GM18517 (cell line): ENCODE results near the gene NLE1.
"Not testable (repeated sequence)": the region's sequence is repeated elsewhere in the genome, so short reads cannot be mapped to it uniquely, and the experiment has no call there.

Experiments used
- ATAC-seq: cut with Tn5 transposase; IDR thresholded peaks from one replicate; pipeline ENCODE4 v1.9.1; 2021; ENCODE audit warnings: mild to moderate bottlenecking, moderate library complexity; ENCODE audit not compliant: unreplicated experiment

NLE1 gene

GRCh38 chr17:35141681-35142466 is at the start of gene NLE1:
TSS of gene NLE1 (minus strand) at chr17:35142303. CDS start at chr17:35142275, 28 bp downstream.
- ATAC-seq = peak; percentile 67

DNA sequence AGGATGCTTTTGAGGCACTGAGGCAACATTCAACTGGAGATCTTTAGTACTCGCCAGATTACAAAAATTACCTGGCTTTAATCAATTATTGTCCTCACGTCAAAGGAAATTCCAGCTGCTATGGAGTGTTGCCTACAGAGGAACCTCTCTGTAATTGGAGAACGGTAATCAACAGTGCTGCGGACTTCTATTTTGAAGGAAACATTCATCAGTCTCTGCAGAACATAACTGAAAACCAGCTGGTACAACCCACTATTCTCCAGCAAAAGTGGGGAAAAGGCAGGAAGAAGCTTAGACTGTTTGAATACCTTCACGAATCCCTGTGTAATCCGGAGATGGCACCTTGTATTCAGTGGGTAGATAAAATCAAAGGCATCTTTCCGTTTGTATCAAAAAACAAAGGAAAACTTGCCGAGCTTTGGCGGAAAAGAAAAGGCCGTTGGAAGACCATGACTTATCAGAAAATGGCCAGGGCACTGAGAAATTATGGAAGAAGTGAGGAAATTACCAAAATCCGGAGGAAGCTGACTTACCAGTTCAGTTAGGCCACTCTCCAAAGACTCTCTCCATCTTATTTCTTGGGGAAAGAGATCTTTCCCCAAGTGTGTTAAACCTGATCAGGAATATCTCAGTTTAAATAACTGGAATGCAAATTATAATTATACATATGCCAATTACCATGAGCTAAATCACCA is 49.0 kb upstream of the NLE1 start:
- ATAC-seq = no peak

DNA sequence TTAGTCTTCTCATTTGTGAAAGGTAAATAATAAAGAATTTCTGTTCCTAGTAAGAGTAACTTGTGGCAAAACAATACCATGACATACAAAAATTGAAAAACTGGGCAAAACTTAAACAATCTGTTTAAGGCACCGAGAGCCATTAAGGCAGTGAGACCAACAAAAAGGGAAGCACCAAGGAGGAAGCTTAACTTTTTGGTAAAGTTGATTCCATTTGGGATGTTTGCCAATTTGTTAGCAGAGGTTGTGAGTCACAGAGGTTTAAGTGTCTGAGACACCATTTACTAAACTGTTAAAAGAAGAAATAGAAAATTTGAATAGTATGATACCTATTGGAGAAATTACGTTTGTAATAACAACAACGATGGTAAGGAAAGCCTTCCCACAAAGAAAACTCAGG is 47.2 kb upstream of the NLE1 start:
- no peak for ATAC-seq

DNA sequence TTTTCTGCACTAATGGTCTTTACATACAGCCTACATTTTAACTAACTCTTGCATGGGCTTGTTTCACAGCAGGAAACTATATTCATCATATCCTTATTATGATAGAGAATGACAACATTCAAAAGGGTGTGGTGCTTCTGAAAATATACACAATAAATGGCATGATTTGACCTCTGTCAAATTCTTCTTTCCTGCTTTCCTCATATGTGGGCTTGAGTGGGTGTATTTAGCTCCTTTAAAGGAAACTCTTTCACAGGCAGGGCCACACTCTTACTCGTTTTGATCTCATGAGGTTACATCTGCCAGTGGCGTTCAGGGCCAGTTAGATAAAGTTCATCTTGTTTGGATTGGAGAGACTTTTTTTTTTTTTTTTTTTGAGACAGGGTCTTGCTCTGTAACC is 46.0 kb upstream of the NLE1 start:
- ATAC-seq = no peak

- ATAC-seq = no peak
Observed at GRCh38 chr17:35187481-35187880, 45.4 kb upstream of the NLE1 start.

DNA sequence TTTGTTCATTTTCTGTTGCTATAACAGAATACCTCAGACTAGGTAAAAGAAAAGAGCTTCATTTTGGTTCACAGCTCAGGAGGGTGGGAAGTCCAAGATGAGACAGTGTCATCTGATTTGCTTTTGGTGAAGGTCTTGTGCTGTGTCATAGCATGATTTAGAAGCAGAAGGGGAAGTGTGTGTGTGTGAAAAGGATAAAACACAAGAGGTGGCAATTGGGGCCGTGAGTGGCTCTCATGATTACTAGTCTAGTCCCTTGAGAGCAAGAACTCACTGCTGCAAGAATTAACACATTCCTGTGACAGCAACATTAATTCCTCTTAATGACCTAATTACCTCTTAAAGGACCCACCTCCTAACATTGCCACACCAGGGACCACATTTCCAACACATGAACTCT is 43.7 kb upstream of the NLE1 start:
- ATAC-seq = no peak

- no peak for ATAC-seq
Observed at GRCh38 chr17:35184274-35184673, 42.2 kb upstream of the NLE1 start.

- no peak for ATAC-seq
Observed at GRCh38 chr17:35183332-35183731, 41.2 kb upstream of the NLE1 start.

DNA sequence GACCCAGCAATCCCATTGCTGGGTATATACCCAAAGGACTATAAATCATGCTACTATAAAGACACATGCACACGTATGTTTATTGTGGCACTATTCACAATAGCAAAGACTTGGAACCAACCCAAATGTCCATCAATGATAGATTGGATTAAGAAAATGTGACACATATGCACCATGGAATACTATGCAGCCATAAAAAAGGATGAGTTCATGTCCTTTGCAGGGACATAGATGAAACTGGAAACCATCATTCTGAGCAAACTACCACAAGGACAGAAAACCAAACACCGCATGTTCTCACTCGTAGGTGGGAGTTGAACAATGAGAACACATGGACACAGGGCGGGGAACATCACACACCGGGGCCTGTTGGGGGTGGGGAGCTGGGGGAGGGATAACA is 37.3 kb upstream of the NLE1 start:
- not testable (repeated sequence) for ATAC-seq

DNA sequence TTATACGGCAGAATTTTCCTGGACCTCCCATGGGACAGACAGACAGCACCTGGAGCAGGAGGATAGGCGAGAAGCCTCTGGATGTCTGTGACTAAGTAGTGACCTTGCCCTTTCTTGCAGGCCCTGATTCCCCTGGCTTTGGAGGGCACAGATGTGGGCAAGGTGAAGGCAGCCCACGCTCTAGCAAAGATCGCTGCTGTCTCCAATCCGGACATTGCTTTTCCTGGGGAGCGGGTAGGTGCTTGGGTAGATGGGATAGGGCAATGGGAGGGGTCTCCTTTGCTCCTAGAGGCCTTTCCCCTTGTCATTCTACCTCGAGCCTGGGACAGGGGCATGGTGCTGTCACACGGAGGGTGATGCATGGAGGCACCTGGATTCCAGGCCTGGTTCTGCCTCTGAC is 34.8 kb upstream of the NLE1 start:
- ATAC-seq = no peak

GRCh38 chr17:35175638-35176415 is 33.7 kb upstream of the NLE1 start:
- ATAC-seq = no peak

GRCh38 chr17:35174835-35175334 is 32.8 kb upstream of the NLE1 start:
- ATAC-seq = no peak

DNA sequence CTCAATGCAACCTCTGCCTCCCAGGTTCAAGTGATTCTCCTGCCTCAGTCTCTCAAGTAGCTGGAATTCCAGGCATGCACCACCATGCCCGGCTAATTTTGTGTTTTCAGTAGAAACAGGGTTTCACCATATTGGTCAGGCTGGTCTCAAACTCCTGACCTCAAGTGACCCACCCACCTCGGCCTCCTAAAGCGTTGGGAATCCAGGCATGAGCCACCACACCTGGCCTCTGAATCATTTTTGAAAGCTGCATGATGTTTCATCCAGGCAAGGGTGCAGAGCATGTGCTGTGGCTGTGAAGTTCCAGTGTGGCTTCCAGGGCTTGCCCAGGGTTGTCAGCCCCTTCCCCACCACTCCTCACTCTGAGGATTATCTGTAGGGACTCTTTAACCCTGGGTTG is 30.2 kb upstream of the NLE1 start:
- ATAC-seq = not testable (repeated sequence)

DNA sequence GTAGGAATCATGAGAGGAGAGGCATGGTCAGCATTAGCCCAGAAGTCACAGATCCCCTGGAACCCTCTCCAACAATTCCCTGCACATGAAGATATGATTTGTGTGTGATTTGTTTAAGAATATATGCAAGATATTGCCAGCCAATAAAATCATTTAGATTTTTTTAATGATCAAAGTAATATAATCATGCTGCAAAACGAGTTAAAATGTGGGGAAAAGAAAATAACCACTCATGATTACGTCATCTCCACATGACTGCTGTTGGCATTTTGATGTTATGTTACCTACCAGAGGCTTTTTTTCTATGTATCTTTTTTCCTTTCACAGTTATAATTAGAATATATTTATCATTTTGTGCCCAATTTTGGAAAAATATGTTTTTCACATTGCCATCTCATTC is 29.7 kb upstream of the NLE1 start:
- ATAC-seq = no peak

DNA sequence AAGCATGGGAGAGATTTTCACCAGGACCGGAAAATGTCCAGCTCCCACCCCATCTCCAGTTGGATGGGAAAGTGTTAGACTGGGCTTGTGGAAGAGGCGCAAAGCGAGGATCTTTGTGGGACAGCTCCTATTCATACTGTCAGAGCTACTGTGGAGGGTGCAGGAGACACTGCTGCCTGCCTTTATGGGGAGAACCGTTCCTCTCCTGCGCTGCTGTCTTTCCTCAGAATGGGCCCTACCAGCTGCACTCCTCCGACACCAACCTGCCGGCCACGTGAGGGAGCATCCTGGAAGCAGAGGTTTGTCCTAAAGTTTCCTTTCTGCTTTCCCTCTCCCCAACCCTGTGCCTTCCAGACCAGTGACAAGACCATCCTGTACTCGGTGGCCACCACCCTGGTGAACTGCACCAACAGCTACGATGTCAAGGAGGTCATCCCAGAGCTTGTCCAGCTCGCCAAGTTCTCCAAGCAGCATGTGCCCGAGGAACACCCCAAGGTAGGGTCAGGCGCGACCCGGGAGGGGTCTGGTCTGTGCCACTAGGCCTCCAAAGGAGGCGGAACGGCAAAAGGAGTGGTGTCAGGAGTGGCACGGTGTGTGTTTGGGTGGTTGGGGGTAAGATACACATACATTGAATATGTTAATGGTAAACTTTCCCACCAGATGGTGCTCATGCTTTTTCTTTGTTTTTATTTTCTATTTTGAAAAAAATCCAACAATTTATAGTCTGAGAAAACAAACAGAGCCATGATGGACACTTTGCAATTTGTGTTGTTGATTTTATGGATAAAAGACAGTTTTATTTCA is 29.1 kb upstream of the NLE1 start:
- no peak for ATAC-seq

DNA sequence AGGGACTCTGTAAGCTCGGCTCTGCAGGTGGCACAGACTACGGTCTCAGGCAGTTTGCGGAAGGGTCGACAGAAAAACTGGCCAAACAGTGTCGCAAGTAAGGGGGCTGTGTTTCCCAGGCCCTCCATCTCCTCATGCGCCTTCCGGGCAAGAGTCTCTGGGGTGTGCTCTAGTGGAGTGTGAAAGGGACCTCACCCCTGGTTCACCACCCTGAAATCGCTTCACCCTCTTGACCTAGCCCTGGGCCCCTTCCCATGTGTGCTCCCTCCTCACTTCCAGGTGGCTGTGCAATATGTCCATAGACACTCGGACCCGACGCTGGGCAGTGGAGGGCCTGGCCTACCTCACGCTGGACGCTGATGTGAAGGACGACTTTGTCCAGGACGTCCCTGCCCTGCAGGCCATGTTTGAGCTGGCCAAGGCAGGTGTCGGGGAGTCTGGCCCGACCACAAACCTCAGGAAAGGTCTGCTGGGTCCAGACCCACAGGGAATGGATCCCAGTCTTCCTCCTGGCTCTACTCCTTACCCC is 27.8 kb upstream of the NLE1 start:
- no peak for ATAC-seq

- no peak for ATAC-seq
Observed at GRCh38 chr17:35167666-35168065, 25.6 kb upstream of the NLE1 start.

DNA sequence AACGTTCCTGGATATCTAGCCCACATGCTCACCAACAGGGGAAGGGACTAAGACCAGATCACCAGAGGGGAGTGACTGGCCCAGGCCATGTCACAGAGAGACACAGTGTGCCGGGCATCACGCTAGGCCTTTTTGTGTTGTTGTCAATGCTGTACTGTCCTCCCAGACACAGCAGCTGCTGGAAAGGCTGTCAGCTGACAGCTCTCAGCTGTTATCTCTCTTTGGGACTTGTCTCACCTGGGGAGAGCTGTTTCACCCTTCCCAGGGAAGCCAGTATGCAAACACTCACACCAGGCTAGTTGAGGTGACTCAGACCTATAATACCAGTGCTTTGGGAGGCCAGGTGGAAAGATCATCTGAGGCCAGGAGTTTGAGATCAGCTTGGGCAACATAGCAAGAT is 24.9 kb upstream of the NLE1 start:
- ATAC-seq = no peak

- no peak for ATAC-seq
Observed at GRCh38 chr17:35166526-35166925, 24.4 kb upstream of the NLE1 start.

DNA sequence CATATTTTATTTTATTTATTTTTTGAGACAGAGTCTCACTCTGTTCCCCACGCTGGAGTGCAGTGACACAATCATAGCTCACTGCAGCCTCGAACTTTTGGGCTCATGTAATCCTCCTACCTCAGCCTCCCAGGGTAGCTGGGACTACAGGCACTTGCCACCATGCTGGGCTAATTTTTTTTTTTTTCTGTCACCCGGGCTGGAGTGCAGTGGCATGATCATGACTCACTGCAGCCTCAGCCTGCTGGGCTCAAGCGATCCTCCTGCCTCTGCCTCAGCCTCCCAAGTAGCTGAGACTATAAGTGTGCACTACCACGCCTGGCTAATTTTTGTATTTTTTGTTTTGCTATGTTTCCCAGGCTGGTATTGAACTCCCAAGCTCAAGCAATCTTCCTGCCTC is 22.6 kb upstream of the NLE1 start:
- no peak for ATAC-seq
